HG03045 (cell line): ENCODE data around the gene ELOVL7.
"Not testable (repeated sequence)": the region's sequence is repeated elsewhere in the genome, so short reads cannot be mapped to it uniquely, and the experiment has no call there.

Experiments
- ATAC-seq: cut with Tn5 transposase; IDR thresholded peaks from one replicate; pipeline ENCODE4 v1.9.1; 2021; ENCODE audit warnings: mild to moderate bottlenecking, moderate library complexity; ENCODE audit not compliant: unreplicated experiment

ELOVL7 gene

GRCh38 chr5:60830581-60831127, 13.4 kb downstream of the ELOVL7 start:
- no peak for ATAC-seq

DNA sequence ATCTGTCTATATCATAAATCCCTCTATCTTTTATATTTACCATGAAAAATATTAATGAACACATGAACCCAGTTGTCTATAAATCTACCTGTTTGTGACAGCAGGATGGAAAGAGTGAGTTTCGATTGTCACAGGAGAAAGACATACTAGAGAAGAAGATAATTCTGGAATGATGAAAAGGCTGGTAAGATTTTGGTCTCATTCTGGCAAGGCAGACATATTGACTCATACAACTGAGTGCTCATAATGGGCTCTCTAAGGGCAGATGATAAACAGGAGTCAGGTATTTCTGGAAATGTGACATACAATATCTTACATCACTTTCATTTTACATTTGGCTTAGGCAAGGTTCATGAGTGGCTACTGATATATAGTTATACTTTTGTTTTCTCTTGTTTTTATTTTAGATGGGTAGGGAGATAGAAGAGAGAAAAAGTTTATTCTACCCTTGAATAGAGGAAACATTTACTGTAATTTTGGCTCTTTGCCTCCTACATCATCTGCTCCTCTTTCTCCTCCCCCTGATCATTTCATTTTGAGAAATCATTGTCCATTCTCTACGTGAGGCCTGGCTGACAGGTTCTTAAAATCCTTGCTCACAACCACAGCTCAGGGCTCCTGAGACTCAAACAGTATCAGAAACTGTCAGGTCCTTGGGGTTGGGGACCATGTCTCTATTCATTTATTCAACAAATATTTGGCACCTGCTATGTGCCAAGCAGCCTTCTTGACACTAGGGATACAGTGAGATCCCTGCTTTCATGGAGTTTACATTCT, 14.4 kb downstream of the ELOVL7 start:
- ATAC-seq: peak; percentile 45

- no peak for ATAC-seq
Observed at GRCh38 chr5:60827201-60827600, 16.9 kb downstream of the ELOVL7 start.

DNA sequence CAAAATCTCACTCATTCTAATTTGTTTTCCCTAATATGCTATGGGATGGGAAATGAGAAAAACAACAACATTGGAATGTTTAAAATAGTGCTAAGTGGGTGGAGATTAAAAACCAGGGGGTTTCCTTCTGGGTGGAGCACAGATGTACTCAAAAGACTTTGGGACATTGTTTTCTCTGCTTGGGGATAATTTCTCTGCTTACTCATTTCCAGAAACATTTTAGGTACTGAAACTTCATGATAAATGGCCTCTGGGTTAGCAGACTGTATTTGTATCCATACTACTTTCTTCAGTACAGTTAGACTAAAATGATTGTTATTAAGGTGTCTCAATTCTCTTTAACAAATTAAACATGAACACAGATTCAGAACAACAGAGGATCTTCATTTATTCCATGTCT, 17.4 kb downstream of the ELOVL7 start:
- peak; percentile 70 for ATAC-seq

GRCh38 chr5:60823574-60823973, 20.5 kb downstream of the ELOVL7 start:
- ATAC-seq: no peak

DNA sequence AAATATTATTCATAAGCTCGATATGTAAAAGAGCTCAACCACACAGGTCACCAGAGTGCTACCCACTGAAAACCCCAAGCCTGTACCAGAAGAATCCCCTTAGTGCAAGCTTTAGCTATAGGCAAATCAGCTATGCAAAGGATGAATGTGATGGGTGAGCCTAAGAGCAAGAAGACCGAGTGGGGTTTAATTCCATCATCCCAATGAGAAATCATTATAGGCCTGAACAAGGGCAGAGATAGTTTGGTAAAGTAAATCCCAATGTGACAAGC, 21.8 kb downstream of the ELOVL7 start:
- peak; percentile 54 for ATAC-seq

- no peak for ATAC-seq
Observed at GRCh38 chr5:60821488-60822284, 22.4 kb downstream of the ELOVL7 start.

GRCh38 chr5:60820593-60821487, 23.2 kb downstream of the ELOVL7 start:
- no peak for ATAC-seq

- not testable (repeated sequence) for ATAC-seq
Observed at GRCh38 chr5:60816138-60816537, 27.9 kb downstream of the ELOVL7 start.

GRCh38 chr5:60814498-60814897, 29.6 kb downstream of the ELOVL7 start:
- no peak for ATAC-seq

GRCh38 chr5:60812426-60812825, 31.6 kb downstream of the ELOVL7 start:
- no peak for ATAC-seq

DNA sequence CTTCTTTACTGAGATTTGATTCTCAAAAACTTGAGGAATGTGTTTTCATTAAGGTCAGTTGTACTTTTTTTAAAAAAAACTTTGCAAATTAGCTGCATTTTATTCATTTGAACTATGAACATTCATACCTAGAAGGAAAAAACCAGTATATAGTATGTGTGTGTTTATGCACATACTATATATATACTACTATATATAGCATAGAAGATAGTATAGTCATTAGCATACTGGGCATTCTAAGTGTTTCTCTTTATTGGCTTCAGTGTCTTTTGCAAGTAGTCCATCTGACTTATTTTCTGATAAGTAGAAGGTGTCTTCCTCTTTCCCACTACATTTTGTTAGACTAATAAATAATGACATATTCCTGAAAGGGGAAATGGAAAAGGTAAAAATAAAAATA, 33.0 kb downstream of the ELOVL7 start:
- ATAC-seq: no peak

DNA sequence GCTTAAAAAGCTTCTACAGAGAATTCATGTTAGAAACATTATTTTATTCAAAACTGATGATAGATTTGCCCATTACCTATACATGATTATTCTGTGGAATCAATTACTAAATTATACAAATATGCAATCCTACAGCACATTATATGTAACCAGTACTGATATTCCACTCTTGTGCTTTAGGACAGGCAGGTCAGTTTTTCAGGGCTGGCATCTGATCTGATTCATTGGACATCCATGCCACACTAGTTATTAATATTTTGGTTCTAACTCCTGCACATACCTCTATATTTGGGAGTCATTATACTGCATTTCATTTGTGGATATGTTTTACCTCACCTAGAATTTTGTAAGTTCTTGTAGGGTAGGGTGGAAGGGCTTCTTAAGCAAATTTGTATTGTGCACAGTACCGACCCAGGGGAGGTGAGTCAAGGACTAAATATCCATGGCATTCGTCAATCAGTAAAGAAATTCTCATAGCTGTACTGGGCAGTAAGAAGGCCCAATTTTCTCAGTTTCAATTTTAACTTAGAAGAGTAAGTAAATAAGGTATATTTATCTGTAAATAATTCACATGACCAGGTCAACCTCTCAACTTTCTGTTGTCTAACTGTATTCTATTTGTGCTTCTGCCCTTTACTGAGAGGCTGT, 33.5 kb downstream of the ELOVL7 start:
- ATAC-seq: no peak

GRCh38 chr5:60809891-60810425, 34.1 kb downstream of the ELOVL7 start:
- no peak for ATAC-seq

- no peak for ATAC-seq
Observed at GRCh38 chr5:60806591-60807243, 37.4 kb downstream of the ELOVL7 start.

DNA sequence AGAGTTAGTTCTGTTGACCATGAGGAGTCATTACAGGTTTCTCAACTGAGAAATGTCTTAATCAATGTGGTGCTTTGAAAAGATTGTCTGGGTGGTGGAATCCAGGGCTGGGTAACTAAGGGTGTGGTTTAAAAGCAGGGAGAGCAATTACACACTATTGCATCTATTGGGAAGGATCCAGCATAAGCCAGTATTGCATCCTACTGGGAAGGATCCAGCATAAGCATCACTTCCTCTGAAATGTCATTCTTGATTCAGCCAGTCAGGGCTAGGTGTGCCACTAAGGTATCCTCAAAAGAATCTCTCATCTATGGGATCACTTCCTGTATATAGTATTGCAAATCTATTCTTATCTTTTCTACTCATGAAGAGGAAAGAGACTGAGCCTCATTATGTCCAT, 38.6 kb downstream of the ELOVL7 start:
- ATAC-seq: no peak

DNA sequence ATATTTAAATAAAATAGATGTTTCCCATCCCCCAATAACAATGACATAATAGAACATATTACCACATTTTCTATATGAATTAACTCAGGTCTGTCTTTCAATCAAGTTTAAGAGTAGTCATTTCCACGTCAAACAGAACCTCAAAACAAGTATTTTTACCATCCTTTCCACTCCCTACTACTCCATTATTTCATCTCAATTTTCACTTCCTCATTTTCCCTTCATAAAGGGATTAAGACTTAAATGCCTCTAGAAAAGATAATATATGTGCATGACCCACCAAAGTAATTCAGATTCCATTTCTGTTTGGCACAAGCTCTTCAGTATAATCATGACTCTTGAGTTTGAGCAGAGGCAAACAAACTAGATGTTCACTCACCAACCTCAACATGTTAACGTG, 40.4 kb downstream of the ELOVL7 start:
- ATAC-seq: no peak

DNA sequence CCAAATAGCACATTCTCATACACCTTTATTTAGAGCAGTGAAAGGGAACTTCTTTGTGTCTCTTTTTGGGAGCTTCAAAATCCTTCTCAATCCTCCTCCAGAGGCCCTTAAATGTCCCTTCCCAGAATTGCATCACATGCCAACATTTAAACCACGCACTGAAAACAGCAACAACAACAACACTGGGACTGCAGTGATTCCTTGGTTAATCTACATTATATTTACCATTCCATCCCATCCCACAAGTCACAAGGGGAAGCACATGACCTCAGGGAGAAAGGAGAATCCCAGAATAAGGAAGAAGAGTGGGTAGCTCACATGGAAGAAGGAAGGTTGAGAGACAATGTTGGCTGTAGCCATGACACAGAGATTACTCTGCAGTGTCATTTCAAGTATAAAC, 41.1 kb downstream of the ELOVL7 start:
- no peak for ATAC-seq

DNA sequence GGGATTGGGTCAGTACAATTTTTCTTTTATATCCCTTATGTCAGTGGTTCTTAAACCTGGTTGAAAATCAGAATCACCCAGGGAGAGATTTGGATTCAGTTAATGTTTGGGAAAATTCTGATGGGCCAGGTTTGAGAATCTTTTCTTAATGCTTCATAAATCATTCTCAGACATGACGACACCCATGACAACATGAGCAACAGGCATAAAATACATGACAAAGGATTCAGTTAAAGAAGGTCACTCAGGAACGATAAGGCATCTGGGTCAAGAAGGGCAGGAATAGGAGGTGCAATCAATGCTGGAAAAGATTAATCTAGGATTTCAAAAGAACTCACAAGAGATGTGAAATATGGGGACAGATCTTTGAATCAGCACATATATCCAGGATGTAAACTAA, 41.8 kb downstream of the ELOVL7 start:
- no peak for ATAC-seq
